HG02943 (cell line): ENCODE results near the gene GJB2.
"Not testable (repeated sequence)": the region's sequence is repeated elsewhere in the genome, so short reads cannot be mapped to it uniquely, and the experiment has no call there.

Experiments
- ATAC-seq: cut with Tn5 transposase; IDR thresholded peaks from one replicate; pipeline ENCODE4 v1.9.1; 2021; ENCODE audit warnings: mild to moderate bottlenecking, low read depth, moderate library complexity; ENCODE audit not compliant: unreplicated experiment

The GJB2 gene

GRCh38 chr13:20171364-20171763, 21.4 kb downstream of the GJB2 start:
- ATAC-seq = no peak

- ATAC-seq = no peak
Measured at GRCh38 chr13:20170921-20171320, 21.8 kb downstream of the GJB2 start.

DNA sequence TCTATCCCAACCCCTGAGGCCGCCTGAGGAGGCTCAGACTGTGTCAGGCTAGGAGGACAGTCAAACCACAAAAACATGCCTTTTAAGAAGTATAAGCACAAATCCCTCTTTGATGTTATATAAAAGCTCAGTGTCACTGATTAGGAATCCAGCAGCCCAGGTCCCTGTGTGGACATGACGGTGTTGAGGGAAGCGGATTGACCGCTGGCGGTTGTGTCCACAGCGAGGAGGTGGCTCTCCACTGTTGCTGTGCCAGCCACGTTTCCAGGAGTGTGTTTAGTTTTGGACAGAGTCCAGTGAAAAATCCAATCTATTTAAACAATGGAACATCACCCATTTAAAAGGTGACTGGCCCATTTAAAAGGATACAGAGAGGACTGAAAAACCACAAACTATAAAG, 24.3 kb downstream of the GJB2 start:
- ATAC-seq = no peak

DNA sequence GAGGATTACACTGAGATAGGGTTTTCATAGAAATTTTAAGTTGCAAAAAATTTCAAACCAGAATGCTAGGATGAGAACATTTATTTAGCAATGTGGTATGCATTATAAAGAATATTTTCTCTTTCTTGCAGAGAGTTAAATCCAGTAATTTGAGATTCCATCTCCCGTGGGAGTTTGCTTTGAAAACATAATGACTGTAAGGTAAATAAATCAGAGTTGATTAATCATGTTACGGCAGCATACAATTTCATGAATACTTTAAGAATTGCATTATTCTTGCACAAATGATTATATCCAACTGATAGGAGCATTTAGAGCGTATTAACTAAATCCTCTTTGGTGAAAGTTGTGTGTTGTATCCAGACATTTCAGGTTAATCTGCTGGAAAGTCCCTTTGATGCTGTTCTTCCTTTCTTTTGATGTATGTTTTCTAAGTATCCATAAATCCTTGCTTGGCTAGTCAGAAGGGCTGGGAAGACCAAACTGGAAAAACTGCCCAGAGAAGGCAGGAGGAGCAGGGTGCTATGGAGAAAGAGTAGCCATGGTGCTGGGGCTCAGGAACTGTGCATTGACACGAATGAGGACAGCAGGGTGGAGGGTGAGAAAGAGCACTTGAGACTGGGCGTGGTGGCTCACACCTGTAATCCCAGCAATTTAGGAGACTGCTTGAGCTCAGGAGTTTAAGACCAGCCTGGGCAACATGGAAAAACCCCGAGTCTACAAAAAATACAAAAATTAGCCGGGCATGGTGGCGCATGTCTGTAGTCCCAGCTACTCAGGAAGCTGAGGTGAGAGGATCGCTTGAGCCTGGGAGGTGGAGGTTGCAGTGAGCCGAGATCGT, 27.1 kb downstream of the GJB2 start:
- ATAC-seq = no peak

- ATAC-seq = no peak
Measured at GRCh38 chr13:20161951-20162300, 30.8 kb downstream of the GJB2 start.

DNA sequence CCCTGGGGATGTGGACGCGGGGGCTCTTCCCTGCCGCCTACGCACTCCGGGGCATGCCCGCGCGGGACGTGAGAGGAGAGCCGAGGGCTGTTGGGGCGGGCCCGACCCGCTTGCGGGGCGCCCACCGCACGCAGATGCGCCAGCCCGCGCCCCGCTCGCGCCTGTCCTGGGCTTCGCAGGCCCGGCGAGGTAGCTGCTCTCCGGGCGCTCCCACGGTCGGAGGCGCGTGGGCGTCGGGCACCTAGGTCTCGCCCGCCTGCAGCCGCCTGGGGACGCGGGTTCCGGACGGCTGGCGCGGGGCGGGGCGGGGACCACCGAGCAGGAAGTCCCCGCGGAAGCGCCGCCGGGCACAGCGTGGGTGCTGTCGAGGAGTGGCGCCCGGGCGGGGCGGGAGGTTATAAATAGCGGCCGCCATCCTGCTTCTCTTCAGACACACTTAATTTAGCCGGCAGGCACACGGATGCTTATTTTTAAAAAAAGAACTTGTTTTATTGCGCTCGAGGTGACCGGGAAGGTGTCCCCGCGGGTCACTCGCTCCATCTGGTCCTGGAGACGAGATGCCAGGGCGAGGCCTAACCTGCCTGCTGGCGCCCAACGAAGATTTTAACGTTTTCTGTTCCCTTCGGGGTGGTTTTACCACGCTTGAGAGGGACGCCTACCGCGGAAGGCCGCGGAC, 31.3 kb downstream of the GJB2 start:
- ATAC-seq = peak; percentile 41

GRCh38 chr13:20160306-20161274, 32.1 kb downstream of the GJB2 start, which contains the start of gene GJA3:
Gene GJA3, minus strand, starts transcription at chr13:20161052. Its CDS starts 17,764 bp downstream, at chr13:20143288.
- peak; percentile 61 for ATAC-seq

DNA sequence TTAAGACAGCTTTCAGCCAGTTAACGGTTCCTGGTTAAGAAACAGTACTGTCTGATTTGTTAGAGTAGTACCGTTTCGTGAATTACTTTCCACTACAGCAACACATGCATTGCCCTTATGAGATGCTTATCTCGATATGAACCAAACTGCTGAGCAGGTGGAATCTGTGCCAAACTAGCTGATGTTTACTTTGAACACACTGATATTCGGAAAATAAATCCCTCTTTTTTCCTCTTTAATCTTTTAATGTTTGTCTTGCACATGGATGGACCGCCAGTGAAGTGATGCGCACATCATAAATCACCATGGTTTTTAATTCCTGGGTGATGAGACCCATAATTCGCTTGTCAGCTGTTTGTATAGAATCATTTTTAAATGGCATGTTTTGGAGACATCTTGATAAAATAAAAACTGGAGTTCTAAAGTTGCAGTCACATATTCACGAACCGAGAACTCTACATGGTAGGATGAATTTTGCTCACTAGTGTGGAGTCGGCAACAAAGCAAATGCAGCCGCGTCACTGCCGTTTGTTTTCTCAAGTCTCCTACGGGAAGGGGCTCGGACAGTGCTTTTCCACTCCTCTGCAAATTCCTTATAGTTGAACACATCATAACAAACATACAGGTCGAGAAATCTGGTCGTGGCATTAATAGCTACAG, 33.0 kb downstream of the GJB2 start:
- ATAC-seq = no peak

DNA sequence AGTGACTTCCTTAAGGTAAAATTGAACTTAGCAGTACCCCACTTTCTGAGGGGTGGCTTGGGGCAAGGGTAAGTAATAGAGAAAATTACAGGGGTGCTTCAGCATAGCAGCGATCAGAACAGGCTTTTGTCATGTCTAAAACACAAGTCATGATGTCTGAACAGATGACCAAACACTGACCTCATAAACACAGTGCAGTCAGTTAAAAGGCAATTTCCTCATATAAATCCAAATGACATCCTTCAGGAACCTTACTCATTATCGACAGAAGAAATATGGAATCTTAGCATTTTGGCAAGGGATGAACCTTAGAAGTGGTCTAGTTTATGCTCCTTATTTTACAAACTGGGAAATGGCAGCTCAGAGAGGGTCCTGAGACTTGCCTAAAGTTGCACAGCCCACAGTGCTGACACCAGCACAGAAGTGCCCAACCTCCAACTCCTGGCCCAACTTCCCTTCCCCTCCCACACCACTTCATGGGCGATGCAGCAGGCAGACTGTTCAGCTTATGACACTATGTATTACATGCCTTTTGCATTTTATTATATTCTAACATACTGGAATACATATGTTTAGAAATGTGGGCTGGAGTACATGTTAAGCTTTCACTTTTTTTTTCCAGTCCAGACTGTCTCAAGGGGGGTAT, 35.5 kb downstream of the GJB2 start:
- no peak for ATAC-seq

DNA sequence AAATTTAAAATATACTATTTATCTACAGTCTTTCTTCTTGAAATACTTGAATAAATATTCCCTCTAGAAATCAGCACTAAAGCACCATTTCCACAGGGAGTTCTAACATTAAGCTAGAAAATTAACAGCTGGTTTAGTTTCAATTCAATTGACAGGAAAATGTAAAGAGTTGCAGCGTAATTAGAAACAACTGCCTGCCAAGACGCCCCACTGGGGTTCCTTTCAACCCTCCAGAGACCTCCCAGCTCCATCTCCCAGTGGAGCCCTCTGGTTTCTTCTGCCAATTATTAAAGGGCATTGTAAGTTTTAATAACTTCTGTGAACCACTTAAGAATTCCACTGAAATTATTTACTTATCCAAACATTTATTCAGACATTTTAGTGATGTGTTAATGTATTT, 36.0 kb downstream of the GJB2 start:
- no peak for ATAC-seq

GRCh38 chr13:20153290-20153689, 39.4 kb downstream of the GJB2 start:
- ATAC-seq = not testable (repeated sequence)

GRCh38 chr13:20151612-20152011, 41.1 kb downstream of the GJB2 start:
- no peak for ATAC-seq

DNA sequence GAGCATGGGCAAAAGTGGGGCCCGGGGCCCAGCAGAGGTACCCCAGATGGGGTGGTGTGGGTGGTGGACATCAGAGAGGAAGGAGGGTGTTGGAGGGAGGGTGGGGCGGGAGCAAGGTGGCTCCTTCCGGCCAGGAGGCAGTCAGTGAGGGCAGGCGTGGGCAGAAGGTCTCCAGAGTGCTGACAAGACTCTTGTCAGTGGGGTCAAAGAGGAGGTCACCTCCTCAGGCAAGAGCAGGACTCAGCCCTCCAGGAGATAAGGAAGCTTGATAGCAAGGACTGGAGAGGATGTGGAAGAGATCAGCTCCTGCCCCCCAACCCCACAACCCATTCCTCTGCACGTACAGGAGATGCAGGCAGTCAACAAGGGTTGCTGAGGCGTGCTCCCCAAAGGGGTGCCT, 41.7 kb downstream of the GJB2 start:
- no peak for ATAC-seq

DNA sequence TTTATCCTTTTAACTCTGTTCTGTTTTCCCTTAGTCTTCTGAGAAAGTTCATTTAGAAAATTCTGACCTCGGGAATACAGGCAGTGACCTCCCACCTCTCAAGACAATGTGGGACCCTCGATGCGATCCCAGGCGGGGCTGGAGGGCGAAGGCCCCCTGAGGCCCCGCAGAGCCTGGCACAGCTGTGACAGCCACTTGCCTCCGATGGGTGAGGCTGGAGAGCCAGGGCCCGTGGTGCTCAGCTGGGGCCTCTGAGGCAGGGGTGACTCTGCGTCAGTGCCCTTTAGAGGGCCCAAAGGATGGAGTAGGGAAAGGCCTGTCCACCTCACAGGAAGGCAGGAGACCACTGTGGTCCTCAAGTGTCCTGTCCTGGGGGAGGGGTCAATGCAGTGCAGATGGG, 42.2 kb downstream of the GJB2 start:
- no peak for ATAC-seq

- ATAC-seq = no peak
Measured at GRCh38 chr13:20149762-20150161, 43.0 kb downstream of the GJB2 start.

DNA sequence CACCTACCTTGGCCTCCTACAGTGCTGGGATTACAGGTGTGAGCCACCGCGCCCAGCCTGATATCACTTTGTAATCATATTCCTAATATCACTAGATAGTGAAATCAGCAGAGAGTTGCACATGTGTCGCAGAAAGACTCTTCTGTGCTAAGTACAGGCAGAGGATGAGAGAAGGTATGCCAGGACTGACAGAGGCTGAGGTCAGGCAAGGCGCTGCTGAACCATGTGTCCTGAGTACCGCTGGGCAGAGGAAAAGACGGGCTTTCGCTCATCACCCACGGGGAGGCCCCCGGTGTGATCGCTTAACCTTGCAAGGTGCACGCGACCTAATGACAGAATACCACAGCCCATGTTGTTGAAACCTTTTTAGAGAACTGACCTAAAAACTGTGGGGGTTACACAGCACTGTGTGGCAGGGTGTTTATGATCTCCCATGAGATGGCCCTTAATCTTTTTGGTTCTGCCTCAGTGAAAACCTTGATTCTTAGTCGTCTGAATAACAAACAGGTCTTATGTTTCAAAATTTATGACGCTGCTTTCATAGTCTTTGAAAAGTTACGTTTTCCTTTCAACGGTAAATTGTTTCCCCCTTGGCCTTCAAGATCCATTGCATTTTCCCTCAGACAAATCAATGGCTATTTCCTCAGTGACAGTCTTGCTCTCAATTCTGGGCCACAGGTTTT, 44.1 kb downstream of the GJB2 start:
- no peak for ATAC-seq

DNA sequence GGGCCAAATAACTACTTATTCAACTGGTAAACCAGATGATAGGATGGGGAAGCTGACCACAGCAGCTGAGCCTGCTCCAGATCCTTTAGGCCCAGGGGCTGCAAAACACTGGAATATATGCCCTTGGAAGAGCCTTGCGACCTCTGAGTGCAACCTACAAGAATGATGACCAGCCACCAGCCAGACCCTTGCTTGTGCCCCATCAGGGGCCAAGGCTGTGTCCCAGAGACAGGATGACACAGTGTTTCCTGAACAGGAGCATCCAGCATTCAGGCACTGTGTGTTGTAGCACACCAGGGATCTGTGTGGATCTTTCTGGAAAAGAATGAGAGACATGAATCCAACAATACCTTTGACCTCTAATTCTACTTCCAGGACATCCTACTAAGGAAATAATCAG, 46.4 kb downstream of the GJB2 start:
- no peak for ATAC-seq

DNA sequence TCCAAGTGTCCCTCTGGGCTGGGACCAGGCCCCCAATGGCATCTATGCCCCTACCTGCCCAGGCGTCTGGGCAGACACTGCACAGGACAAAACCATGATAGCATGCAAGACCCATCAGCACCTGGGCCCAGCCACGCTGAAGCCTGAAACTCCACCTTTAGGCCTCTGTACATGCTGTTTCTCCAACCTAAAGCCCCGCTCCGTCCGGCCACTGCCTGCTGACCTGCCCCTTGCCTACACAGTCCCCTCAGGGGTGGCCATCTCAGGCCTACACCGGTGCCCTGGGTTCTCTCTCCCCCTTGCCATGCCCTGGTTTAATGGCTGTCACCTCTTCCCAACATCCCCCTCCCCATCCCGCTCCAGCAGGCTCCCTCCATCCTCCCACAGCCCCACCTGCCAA, 47.2 kb downstream of the GJB2 start:
- no peak for ATAC-seq

DNA sequence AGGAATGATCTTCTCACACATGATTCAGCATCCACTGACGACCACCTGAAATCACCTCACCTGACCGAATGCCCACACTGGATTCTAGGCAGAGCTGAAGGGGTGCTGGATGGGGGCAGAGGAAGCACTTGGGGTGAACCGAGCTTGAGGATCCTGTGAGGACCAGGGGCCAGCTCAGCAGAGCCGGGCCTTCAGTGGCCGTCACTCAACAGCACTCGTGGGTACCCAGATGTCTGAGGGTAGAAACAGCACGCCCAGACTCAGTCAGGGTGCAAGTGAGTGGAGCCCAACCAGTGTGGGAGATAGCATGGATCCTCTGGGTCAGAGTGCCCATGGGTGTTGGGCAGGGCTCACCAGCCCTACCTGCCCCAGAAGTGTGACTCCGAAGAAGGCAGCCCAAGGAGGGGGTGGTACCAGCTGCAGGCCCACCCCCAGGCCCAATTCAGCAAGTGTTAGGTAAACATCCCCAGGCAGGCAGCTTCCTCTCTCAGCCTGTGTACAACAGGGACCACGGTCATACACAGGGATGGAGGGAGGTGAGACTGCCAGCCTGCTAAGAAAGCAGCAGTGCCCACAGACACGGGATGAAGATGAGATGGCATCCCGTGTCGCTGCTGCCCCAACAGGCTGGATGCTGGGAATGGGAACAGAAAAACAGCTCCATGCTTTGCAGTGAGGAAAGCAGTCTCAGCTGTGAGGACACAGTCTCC, 48.4 kb downstream of the GJB2 start:
- no peak for ATAC-seq
